IPS-NIHi11 (cell line): ENCODE measurements around the gene TSPAN17.

Experiments
- DNase-seq: peaks from one replicate; pipeline ENCODE4 v3.0.0; 2012; ENCODE audit warnings: mixed read lengths, low spot score

Gene TSPAN17

GRCh38 chr5:176642675-176643490 is 4.4 kb upstream of the TSPAN17 start:
- DNase-seq: peak; percentile 46

- no peak for DNase-seq
Observed at GRCh38 chr5:176643491-176644219, 3.6 kb upstream of the TSPAN17 start.

GRCh38 chr5:176644294-176644693 is 3.0 kb upstream of the TSPAN17 start:
- no peak for DNase-seq

GRCh38 chr5:176644878-176645670 is 2.2 kb upstream of the TSPAN17 start:
- no peak for DNase-seq

GRCh38 chr5:176646049-176646706 is 1.1 kb upstream of the TSPAN17 start:
- DNase-seq: no peak

GRCh38 chr5:176646707-176647029 is 616 bp upstream of the TSPAN17 start:
- no peak for DNase-seq

- DNase-seq: peak; percentile 63
Observed at GRCh38 chr5:176647843-176648473, 674 bp downstream of the TSPAN17 start.

GRCh38 chr5:176648474-176649194 is 1.4 kb downstream of the TSPAN17 start:
- DNase-seq: no peak

GRCh38 chr5:176650354-176650884 is 3.1 kb downstream of the TSPAN17 start:
- peak; percentile 72 for DNase-seq

GRCh38 chr5:176651472-176651980 is 4.2 kb downstream of the TSPAN17 start:
- no peak for DNase-seq

- DNase-seq: peak; percentile 70
Observed at GRCh38 chr5:176652136-176652535, 4.9 kb downstream of the TSPAN17 start.

GRCh38 chr5:176653401-176654385 is 6.4 kb downstream of the TSPAN17 start:
- no peak for DNase-seq

- no peak for DNase-seq
Observed at GRCh38 chr5:176654856-176655255, 7.6 kb downstream of the TSPAN17 start.

- no peak for DNase-seq
Observed at GRCh38 chr5:176656467-176656990, 9.2 kb downstream of the TSPAN17 start.

- DNase-seq: peak; percentile 81
Observed at GRCh38 chr5:176658007-176658599, 10.8 kb downstream of the TSPAN17 start.

- DNase-seq: no peak
Observed at GRCh38 chr5:176658817-176659511, 11.7 kb downstream of the TSPAN17 start.

- no peak for DNase-seq
Observed at GRCh38 chr5:176659512-176659839, 12.2 kb downstream of the TSPAN17 start.

- DNase-seq: no peak
Observed at GRCh38 chr5:176659860-176660461, 12.7 kb downstream of the TSPAN17 start.
